Right lobe of liver (tissue), 6 donors: Measurements from ENCODE around the gene LRMDA. TPM values are rescaled to one million over a fixed set of nuclear protein-coding genes. Genes with fewer than 3 reads are reported as not detected.
A peak's percentile ranks its signal among the peaks of the same experiment; 100 is the strongest.

ENCODE experiments used
- ATAC-seq, 4 donors: fragments of 200-7000 bp; cut with Tn5 transposase; one replicate each; pipeline ENCODE4 v1.9.1; 2020; ENCODE audit warnings: mild to moderate bottlenecking in 4 of 4, moderate library complexity in 4 of 4
- DNase-seq, 3 donors: peaks; one replicate each; pipeline ENCODE4 v3.0.0-alpha.2; 2020
- H3K27ac ChIP-seq, 3 donors: fragments of 200-600 bp; one replicate each; pipeline ENCODE4 v1.8.0; 2022
- H3K27me3 ChIP-seq, 2 donors: fragments of 200-600 bp; one replicate each; pipeline ENCODE4 v1.8.0; 2022
- H3K36me3 ChIP-seq, 4 donors: fragments of 200-600 bp; sonication (generic) in 1 of 4; one replicate each; pipeline versions ENCODE4 v1.5.1 to v1.8.0; 2017 to 2022; ENCODE audit warnings: control low read depth in 1 of 4
- H3K4me1 ChIP-seq, 4 donors: fragments of 200-600 bp; sonication (generic) in 1 of 4; one replicate each; pipeline versions ENCODE4 v1.5.1 to v1.8.0; 2017 to 2022; ENCODE audit warnings: control low read depth in 1 of 4
- H3K4me3 ChIP-seq, 3 donors: fragments of 200-600 bp; one replicate each; pipeline ENCODE4 v1.8.0; 2022
- H3K9me3 ChIP-seq, 4 donors: fragments of 200-600 bp; sonication (generic) in 1 of 4; one replicate each; pipeline versions ENCODE4 v1.5.1 to v1.8.0; 2017 to 2022; ENCODE audit warnings: control low read depth in 1 of 4
- POLR2A ChIP-seq: fragments of 450-650 bp; IDR thresholded peaks from one replicate; pipeline ENCODE4 v1.6.1; 2017; ENCODE audit warnings: antibody characterized with exemption, mild to moderate bottlenecking
- WGBS: methylation state at CpG from one replicate; pipeline ENCODE4 v1.1.6; 2018; ENCODE audit warnings: low coverage, low lambda C conversion rate; ENCODE audit not compliant: insufficient coverage; ENCODE audit errors: missing lambda C conversion rate; 5-methylcytosine and 5-hydroxymethylcytosine counted together
- intact Hi-C, 2 donors: fragments of 100-400 bp; cut with DNase I; formaldehyde crosslinking; loops; one replicate each; pipeline versions ENCODE4 v1.11.2 to v1.14.1; 2022
- total RNA-seq, 6 experiments: library from RNA; depleted of rRNA in 2 of 6; stranded (reverse); fragments of >200 nt in 2 of 6; fragmentation: NEBNext Ultra II Directional in 3 of 6; extraction: Animal tissue kit (Norgen Biotek cat#: 25700) in 3 of 6; gene quantifications; one replicate each; pipeline versions ENCODE4 v1.1.0 to v1.2.4, GENCODE V29; 2016 to 2023
- TF ChIP-seq, protein P1 (sequence below), 4 donors: fragments of 200-600 bp in 3 of 4; fragments of 450-650 bp in 1 of 4; IDR thresholded peaks; one replicate each; pipeline versions ENCODE4 v1.5.1 to v1.8.0; 2016 to 2022; ENCODE audit warnings: antibody characterized with exemption in 4 of 4, mild to moderate bottlenecking in 2 of 4
- donor health status: DM: no; HTN: yes; CAD: no.
- donor health status: DM: no; HTN: no; CAD: no.
- donor health status: DM: no; HTN: no; CAD: no.
- donor health status: DM: no; HTN: yes; CAD: no.
- donor health status: DM: no; HTN: yes; CAD: no.

Gene LRMDA
- total RNA-seq, 6 experiments from 2014 or later: 9.9 to 19.9 (median 16.3) TPM

DNA sequence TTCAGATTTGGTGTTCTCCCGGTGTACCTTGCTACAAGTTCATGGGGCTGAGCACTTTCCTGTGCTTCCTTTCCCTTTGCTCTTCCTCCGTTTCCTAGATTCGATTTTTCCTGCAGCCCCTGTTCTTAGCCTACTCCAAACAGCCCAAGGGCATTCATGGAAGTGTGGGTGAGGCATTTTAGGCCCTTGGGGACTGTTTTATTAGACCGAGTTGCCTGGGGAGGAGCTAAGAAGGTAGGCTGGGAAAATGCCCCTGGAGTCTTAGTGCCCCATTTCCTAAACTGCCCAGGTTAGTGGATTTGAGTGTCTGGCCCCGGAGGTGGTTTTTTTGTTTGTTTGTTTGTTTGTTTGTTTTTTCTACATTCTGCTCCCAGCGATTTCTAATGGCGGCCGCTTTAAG lies 1.8 kb downstream of the LRMDA start:
- 51% methylated on average over 8 of the region's 8 CpGs for WGBS
- no peak for TF ChIP-seq POLR2A
- TF ChIP-seq, protein P1, sequence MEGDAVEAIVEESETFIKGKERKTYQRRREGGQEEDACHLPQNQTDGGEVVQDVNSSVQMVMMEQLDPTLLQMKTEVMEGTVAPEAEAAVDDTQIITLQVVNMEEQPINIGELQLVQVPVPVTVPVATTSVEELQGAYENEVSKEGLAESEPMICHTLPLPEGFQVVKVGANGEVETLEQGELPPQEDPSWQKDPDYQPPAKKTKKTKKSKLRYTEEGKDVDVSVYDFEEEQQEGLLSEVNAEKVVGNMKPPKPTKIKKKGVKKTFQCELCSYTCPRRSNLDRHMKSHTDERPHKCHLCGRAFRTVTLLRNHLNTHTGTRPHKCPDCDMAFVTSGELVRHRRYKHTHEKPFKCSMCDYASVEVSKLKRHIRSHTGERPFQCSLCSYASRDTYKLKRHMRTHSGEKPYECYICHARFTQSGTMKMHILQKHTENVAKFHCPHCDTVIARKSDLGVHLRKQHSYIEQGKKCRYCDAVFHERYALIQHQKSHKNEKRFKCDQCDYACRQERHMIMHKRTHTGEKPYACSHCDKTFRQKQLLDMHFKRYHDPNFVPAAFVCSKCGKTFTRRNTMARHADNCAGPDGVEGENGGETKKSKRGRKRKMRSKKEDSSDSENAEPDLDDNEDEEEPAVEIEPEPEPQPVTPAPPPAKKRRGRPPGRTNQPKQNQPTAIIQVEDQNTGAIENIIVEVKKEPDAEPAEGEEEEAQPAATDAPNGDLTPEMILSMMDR (IDR thresholded peaks at IDR 0.05): no peak
- intact Hi-C loops: no loop called here
- H3K4me3 ChIP-seq: peak overlapping the region in 2 of 3 donors; percentile 14 to 18
- no peaks in the 10 kb centered on the region for H3K9me3 ChIP-seq
- DNase-seq (no peak), ATAC-seq (no peak)
- peak overlapping the region in 1 of 3 donors; percentile 42 for H3K27ac ChIP-seq
- no peaks in the 10 kb centered on the region for H3K36me3 ChIP-seq
- H3K4me1 ChIP-seq: peaks cover 0 to 49% (median 12%) of the 10 kb centered on the region in 4 donors
- no peaks in the 10 kb centered on the region for H3K27me3 ChIP-seq

DNA sequence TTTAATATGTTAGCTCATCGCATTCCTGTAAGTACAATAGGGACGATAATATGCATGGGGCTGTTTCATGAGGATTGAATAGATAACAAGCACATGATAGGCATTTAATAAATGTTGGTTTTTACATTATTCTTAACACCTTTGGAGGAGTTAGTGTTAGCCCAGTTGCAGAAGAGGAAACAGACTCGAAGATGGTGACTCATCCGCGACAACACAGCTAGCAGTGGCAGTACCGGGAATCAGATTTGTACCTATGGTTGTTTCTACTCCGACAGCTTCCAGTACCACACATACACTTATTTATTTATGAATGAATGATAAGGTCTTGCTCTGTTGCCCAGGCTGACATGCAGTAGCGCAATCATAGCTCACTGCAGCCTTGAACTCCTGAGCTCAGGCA lies 2.9 kb downstream of the LRMDA start:
- 80% methylated on average over 8 of the region's 8 CpGs for WGBS
- no peak overlapping the region for H3K27ac ChIP-seq
- intact Hi-C loops: no loop called here
- TF ChIP-seq, protein P1 (IDR thresholded peaks at IDR 0.05): no peak
- no peak for TF ChIP-seq POLR2A
- no peaks in the 10 kb centered on the region for H3K9me3 ChIP-seq
- DNase-seq (no peak), ATAC-seq (no peak)
- H3K4me3 ChIP-seq: no peak overlapping the region
- peaks cover 0 to 60% (median 16%) of the 10 kb centered on the region in 4 donors for H3K4me1 ChIP-seq
- H3K27me3 ChIP-seq: no peaks in the 10 kb centered on the region
- H3K36me3 ChIP-seq: no peaks in the 10 kb centered on the region

DNA sequence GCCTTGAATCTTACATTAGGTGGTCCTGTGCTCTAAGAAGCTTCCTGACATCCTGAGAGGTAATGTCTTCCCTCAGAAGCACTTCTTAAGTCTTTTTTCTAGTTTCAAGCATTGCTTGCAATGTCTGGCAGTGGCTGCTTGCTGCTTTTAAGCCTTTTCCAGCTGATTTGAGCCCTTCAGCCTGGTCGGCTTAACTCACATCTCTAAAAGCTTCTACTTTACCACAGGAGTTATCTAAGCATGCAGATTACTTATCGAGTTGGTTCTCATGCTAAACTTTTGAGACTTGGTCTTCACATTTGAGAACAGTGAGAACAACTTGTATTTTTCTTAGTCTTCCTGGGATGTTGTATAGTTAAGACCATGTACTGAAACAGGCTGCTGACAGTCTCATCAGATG lies 3.9 kb downstream of the LRMDA start:
- no peaks in the 10 kb centered on the region for H3K27me3 ChIP-seq
- 95% methylated on average over 2 of the region's 2 CpGs for WGBS
- H3K4me3 ChIP-seq: no peak overlapping the region
- DNase-seq: no peak
- H3K36me3 ChIP-seq: no peaks in the 10 kb centered on the region
- ATAC-seq: no peak
- TF ChIP-seq, protein P1 (IDR thresholded peaks at IDR 0.05): no peak
- TF ChIP-seq POLR2A: no peak
- H3K4me1 ChIP-seq: peaks cover 0 to 62% (median 17%) of the 10 kb centered on the region in 4 donors
- H3K9me3 ChIP-seq: no peaks in the 10 kb centered on the region
- intact Hi-C loops: no loop called here
- H3K27ac ChIP-seq: no peak overlapping the region

DNA sequence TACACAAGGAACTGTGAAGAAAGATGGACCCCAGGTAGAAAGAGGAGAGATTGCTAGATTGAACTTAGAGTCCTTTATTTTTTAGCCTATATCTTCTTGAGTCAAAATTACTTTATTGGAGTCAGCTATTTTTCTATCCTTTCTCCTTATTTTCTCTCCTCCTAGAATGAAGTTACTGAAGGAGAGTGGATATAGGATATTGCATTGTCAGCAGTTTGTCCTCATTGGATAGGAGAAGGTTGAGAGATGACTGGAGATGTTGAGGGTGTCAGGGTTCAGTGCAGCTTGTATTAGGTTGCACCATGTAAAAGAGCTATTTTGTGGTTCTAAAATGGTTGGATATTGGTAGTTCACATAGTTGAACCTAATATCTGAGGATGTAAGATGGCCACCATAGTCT lies 5.5 kb downstream of the LRMDA start:
- intact Hi-C loops: no loop called here
- H3K4me1 ChIP-seq: peaks cover 0 to 72% (median 22%) of the 10 kb centered on the region in 4 donors
- no peak for ATAC-seq
- no peak for DNase-seq
- no peaks in the 10 kb centered on the region for H3K36me3 ChIP-seq
- no peaks in the 10 kb centered on the region for H3K9me3 ChIP-seq
- no peaks in the 10 kb centered on the region for H3K27me3 ChIP-seq
- H3K27ac ChIP-seq: peak overlapping the region in 2 of 3 donors; percentile 26 to 61
- TF ChIP-seq POLR2A: no peak
- TF ChIP-seq, protein P1 (IDR thresholded peaks at IDR 0.05): no peak
- H3K4me3 ChIP-seq: no peak overlapping the region

DNA sequence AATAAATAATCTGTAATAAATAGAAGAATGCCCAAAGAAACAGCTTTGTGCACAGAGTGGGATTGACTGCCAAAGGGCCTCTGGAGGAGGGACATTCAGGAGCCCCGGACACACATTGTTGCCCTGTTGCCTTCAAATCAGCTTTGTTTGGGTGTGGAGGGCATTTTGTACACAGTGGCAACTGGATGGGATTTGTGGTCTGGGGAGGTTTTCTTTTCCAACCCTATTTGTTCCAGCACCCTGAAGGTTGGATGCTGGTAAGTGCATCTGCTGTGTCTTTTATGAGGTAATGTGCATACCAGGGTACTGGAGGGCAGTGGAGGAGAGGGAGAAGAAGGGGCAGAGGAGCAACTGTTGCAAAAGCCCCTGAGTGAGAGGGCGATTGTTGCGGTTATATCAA lies 6.3 kb downstream of the LRMDA start:
- Histone ChIP-seq H3K9me3 (no peaks in the 10 kb centered on the region), H3K36me3 (peaks cover 0 to 2% (median 0%) of the 10 kb centered on the region in 4 donors), H3K27ac (peak overlapping the region in 2 of 3 donors; percentile 26 to 61), H3K27me3 (no peaks in the 10 kb centered on the region), H3K4me3 (no peak overlapping the region), H3K4me1 (peaks cover 0 to 73% (median 18%) of the 10 kb centered on the region in 4 donors)
- ATAC-seq (peak in 1 of 4 donors; percentile 6), DNase-seq (no peak)
- intact Hi-C loops: no loop called here
- no peak for TF ChIP-seq POLR2A
- TF ChIP-seq, protein P1 (IDR thresholded peaks at IDR 0.05): no peak
- 67% methylated on average over 1 of the region's 3 CpGs for WGBS
